ENCODE measurements around the gene PPP6R2.

PPP6R2 gene

GRCh38 chr22:50310949-50311444, 32.1 kb upstream of the PPP6R2 start:
- H3K27ac ChIP-seq: no peak overlapping the region
- TF ChIP-seq CTCF (conservative IDR thresholded peaks at IDR 0.05): no peak
- no peak for TF ChIP-seq ZFX (IDR thresholded peaks at IDR 0.05)

- TF ChIP-seq ZFX (IDR thresholded peaks at IDR 0.05) (no peak), CTCF (conservative IDR thresholded peaks at IDR 0.05) (no peak)
- no peak overlapping the region for H3K27ac ChIP-seq
Observed at GRCh38 chr22:50311606-50312351, 31.3 kb upstream of the PPP6R2 start.

- no peak overlapping the region for H3K27ac ChIP-seq
- no peak for TF ChIP-seq ZFX (IDR thresholded peaks at IDR 0.05)
- no peak for TF ChIP-seq CTCF (conservative IDR thresholded peaks at IDR 0.05)
Observed at GRCh38 chr22:50312371-50312770, 30.8 kb upstream of the PPP6R2 start.

- no peak for TF ChIP-seq ZFX (IDR thresholded peaks at IDR 0.05)
- TF ChIP-seq CTCF (conservative IDR thresholded peaks at IDR 0.05): no peak
- no peak overlapping the region for H3K27ac ChIP-seq
Observed at GRCh38 chr22:50313021-50313420, 30.1 kb upstream of the PPP6R2 start.

GRCh38 chr22:50313600-50313999, 29.5 kb upstream of the PPP6R2 start:
- H3K27ac ChIP-seq: no peak overlapping the region; the same call in 1 of the 2 replicates
- TF ChIP-seq CTCF (conservative IDR thresholded peaks at IDR 0.05): no peak
- TF ChIP-seq ZFX (IDR thresholded peaks at IDR 0.05): no peak

- H3K27ac ChIP-seq: peak overlapping the region; percentile 6; the same call in 1 of the 2 replicates
- TF ChIP-seq ZFX (IDR thresholded peaks at IDR 0.05): no peak
- no peak for TF ChIP-seq CTCF (conservative IDR thresholded peaks at IDR 0.05)
Observed at GRCh38 chr22:50314081-50314454, 29.1 kb upstream of the PPP6R2 start.

GRCh38 chr22:50314455-50315288, 28.5 kb upstream of the PPP6R2 start:
- TF ChIP-seq ZFX (IDR thresholded peaks at IDR 0.05) (no peak), CTCF (conservative IDR thresholded peaks at IDR 0.05) (no peak)
- peak overlapping the region; percentile 6; the same call in 1 of the 2 replicates for H3K27ac ChIP-seq

All from C4-2B (cell line).